Measurements from ENCODE around the gene ARL15. TPM values are rescaled to one million over a fixed set of nuclear protein-coding genes. Genes with fewer than 3 reads are reported as not detected.

Gene ARL15
- total RNA-seq, 2 donors from 2014 or later: 14.3 to 24.1 TPM

DNA sequence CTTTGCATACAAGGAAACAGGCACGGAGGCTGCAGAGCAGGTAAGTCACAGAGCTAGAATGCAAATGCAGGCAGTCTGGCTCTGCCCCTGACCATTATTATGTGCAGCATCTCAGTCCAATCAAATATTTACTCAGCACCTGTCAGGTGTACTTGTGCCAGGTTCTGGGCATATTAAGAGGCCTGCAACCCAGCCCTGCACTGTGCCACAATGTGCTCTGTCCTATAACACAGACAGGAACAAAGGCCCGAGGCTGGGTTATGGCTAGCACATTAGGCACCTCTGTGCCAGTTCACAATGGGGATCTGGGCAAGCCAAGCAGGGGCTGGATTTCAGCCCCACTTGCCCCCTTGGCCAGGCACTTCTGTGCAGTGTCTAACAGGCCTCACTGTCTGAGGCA, 14.0 kb downstream of the ARL15 start:
- 9 to 22% methylated on average over 2 of the region's 2 CpGs for WGBS, 2 donors
- DNase-seq: peak in 3 of 4 donors; percentile 22 to 44 (median 32)
- peak; percentile 68 for ATAC-seq

GRCh38 chr5:54295651-54296276, 14.6 kb downstream of the ARL15 start:
- DNase-seq (no peak), ATAC-seq (no peak)
- Histone ChIP-seq H3K4me1 (peaks cover 10% of the 10 kb centered on the region), H3K9me3 (no peaks in the 10 kb centered on the region), H3K27ac (peak overlapping the region in 1 of 4 donors; percentile 27), H3K27me3 (no peaks in the 10 kb centered on the region), H3K36me3 (replicated peaks in 1 of 2; ENCODE audit: insufficient read depth in 1 of 2, low read depth in 2 of 2) (no peaks in the 10 kb centered on the region), H3K4me3 (no peak overlapping the region)
- intact Hi-C loops (cut with DNase I): no loop called here
- TF ChIP-seq, protein P1, sequence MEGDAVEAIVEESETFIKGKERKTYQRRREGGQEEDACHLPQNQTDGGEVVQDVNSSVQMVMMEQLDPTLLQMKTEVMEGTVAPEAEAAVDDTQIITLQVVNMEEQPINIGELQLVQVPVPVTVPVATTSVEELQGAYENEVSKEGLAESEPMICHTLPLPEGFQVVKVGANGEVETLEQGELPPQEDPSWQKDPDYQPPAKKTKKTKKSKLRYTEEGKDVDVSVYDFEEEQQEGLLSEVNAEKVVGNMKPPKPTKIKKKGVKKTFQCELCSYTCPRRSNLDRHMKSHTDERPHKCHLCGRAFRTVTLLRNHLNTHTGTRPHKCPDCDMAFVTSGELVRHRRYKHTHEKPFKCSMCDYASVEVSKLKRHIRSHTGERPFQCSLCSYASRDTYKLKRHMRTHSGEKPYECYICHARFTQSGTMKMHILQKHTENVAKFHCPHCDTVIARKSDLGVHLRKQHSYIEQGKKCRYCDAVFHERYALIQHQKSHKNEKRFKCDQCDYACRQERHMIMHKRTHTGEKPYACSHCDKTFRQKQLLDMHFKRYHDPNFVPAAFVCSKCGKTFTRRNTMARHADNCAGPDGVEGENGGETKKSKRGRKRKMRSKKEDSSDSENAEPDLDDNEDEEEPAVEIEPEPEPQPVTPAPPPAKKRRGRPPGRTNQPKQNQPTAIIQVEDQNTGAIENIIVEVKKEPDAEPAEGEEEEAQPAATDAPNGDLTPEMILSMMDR (IDR thresholded peaks at IDR 0.05): no peak
- no peak for TF ChIP-seq POLR2A (IDR thresholded peaks at IDR 0.05)
- WGBS, 2 donors: 69 to 73% methylated on average over 8 of the region's 8 CpGs

More for the DNA sequence above, 14.0 kb downstream of the ARL15 start:
- H3K27ac ChIP-seq: no peak overlapping the region
- H3K4me1 ChIP-seq: peaks cover 10% of the 10 kb centered on the region
- TF ChIP-seq, protein P1 (IDR thresholded peaks at IDR 0.05): no peak
- TF ChIP-seq POLR2A (IDR thresholded peaks at IDR 0.05): no peak
- intact Hi-C loops (cut with DNase I): no loop called here
- H3K36me3 ChIP-seq (replicated peaks in 1 of 2; ENCODE audit: insufficient read depth in 1 of 2, low read depth in 2 of 2): no peaks in the 10 kb centered on the region
- no peaks in the 10 kb centered on the region for H3K9me3 ChIP-seq
- no peaks in the 10 kb centered on the region for H3K27me3 ChIP-seq
- no peak overlapping the region for H3K4me3 ChIP-seq

GRCh38 chr5:54294097-54294667, 16.2 kb downstream of the ARL15 start:
- TF ChIP-seq, protein P1 (IDR thresholded peaks at IDR 0.05): no peak
- TF ChIP-seq POLR2A (IDR thresholded peaks at IDR 0.05): no peak
- Histone ChIP-seq H3K27me3 (no peaks in the 10 kb centered on the region), H3K4me3 (no peak overlapping the region), H3K9me3 (no peaks in the 10 kb centered on the region), H3K36me3 (replicated peaks in 1 of 2; ENCODE audit: insufficient read depth in 1 of 2, low read depth in 2 of 2) (no peaks in the 10 kb centered on the region), H3K4me1 (peaks cover 10% of the 10 kb centered on the region), H3K27ac (no peak overlapping the region)
- intact Hi-C loops (cut with DNase I): no loop called here
- DNase-seq (no peak), ATAC-seq (no peak)
- 65 to 72% methylated on average over 5 of the region's 5 CpGs for WGBS, 2 donors

GRCh38 chr5:54292866-54293265, 17.5 kb downstream of the ARL15 start:
- Histone ChIP-seq H3K4me1 (peaks cover 10% of the 10 kb centered on the region), H3K27me3 (no peaks in the 10 kb centered on the region), H3K36me3 (replicated peaks in 1 of 2; ENCODE audit: insufficient read depth in 1 of 2, low read depth in 2 of 2) (no peaks in the 10 kb centered on the region), H3K4me3 (no peak overlapping the region), H3K27ac (no peak overlapping the region), H3K9me3 (no peaks in the 10 kb centered on the region)
- TF ChIP-seq, protein P1 (IDR thresholded peaks at IDR 0.05): no peak
- TF ChIP-seq POLR2A (IDR thresholded peaks at IDR 0.05): no peak
- DNase-seq (no peak), ATAC-seq (no peak)
- intact Hi-C loops (cut with DNase I): no loop called here
- WGBS, 2 donors: 82 to 89% methylated on average over 1 of the region's 1 CpG

GRCh38 chr5:54291498-54291897, 18.9 kb downstream of the ARL15 start:
- Histone ChIP-seq H3K4me3 (no peak overlapping the region), H3K4me1 (peaks cover 6% of the 10 kb centered on the region), H3K27ac (no peak overlapping the region), H3K36me3 (replicated peaks in 1 of 2; ENCODE audit: insufficient read depth in 1 of 2, low read depth in 2 of 2) (no peaks in the 10 kb centered on the region), H3K9me3 (no peaks in the 10 kb centered on the region), H3K27me3 (no peaks in the 10 kb centered on the region)
- DNase-seq (no peak), ATAC-seq (no peak)
- intact Hi-C loops (cut with DNase I): no loop called here
- TF ChIP-seq, protein P1 (IDR thresholded peaks at IDR 0.05): no peak
- no peak for TF ChIP-seq POLR2A (IDR thresholded peaks at IDR 0.05)
- 71 to 80% methylated on average over 3 of the region's 3 CpGs for WGBS, 2 donors
